Epithelial cell of prostate (primary cell): Measurements from ENCODE around the gene LAMC3.

Source experiments
- DNase-seq: peaks from one replicate; pipeline ENCODE4 v3.0.0-alpha.2; 2011; ENCODE audit warnings: low read depth, low spot score
- H3K27ac ChIP-seq: fragments of 450-650 bp; 2 replicates; pipeline ENCODE4 v1.5.1; 2017; ENCODE audit warnings: mild to moderate bottlenecking

Gene LAMC3

GRCh38 chr9:131008909-131009618 is at the start of gene LAMC3:
Gene LAMC3 (plus strand): TSS chr9:131009174. CDS start chr9:131009215, 41 bp downstream.
- H3K27ac ChIP-seq, result no peak within 1 kb of the TSS
- DNase-seq, result no peak

GRCh38 chr9:130959809-130960334 is 49.1 kb upstream of the LAMC3 start:
- DNase-seq, result no peak

DNA sequence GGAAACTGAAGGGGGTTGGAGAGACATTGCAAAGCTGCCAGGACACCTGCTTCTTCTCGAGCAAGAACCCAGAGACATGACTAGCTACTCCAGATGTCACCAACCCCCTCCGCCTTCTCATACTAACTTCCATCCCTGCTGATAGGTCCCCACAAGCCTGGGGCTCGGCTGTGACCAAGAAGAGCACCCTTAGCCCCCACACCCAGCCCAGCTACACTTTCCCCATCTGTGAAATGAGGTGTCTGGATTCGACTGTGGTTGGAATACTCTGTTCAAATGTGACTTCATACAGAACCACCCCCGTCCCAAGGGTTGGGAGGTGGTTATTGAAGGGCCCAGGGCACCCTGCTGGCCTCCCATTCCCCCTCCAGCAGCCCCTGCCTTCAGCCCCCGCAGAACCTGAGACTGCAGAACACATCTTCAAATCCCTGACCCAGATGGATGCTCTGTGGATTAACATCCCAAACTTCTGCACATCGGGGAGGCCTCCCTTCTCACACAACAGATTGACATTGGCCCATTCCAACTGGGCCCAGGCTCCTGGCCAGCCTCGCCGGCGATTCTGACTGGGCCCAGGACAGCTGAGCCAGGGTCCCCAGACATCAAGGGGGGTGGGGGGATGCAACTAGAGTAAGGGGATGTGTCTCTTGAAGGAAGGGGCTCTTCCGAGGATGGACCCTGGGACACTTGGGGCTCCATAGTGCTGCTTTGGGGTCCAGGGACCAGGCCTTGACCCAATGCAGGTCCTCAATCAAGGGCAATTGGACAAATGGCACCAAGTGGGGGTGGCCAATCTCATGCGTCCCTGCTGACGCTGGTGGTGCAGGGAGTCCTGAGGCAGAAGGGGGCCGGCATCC is 48.2 kb upstream of the LAMC3 start:
- no peak overlapping the region for H3K27ac ChIP-seq
- DNase-seq, result no peak

More at GRCh38 chr9:130959809-130960334, 49.1 kb upstream of the LAMC3 start:
- H3K27ac ChIP-seq, result no peak overlapping the region

- DNase-seq, result no peak
- peak overlapping the region; percentile 28 for H3K27ac ChIP-seq
Observed at GRCh38 chr9:130961511-130962300, 47.3 kb upstream of the LAMC3 start.

- H3K27ac ChIP-seq, result peak overlapping the region; percentile 28
- peak; percentile 78 for DNase-seq
Observed at GRCh38 chr9:130962418-130963316, 46.3 kb upstream of the LAMC3 start.

- no peak for DNase-seq
Observed at GRCh38 chr9:130963337-130963908, 45.6 kb upstream of the LAMC3 start.

DNA sequence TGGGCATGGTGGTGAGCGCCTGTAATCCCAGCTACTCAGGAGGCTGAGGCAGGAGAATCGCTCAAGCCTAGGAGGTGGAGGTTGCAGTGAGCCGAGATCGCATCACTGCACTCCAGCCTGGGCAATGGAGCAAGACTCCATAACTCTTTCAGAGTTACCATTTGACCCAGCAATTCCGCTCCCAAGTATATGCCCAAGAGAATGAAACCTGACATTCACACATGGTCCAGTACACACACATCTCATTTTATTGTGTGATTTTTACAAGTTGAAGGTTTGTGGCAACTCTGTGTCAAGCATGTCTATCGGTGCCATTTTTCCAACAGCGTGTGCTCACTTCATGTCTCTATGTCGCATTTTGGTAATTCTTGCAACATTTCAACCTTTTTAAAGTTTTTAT is 45.1 kb upstream of the LAMC3 start:
- no peak overlapping the region for H3K27ac ChIP-seq
- no peak for DNase-seq

More at GRCh38 chr9:130963337-130963908, 45.6 kb upstream of the LAMC3 start:
- H3K27ac ChIP-seq, result no peak overlapping the region

DNA sequence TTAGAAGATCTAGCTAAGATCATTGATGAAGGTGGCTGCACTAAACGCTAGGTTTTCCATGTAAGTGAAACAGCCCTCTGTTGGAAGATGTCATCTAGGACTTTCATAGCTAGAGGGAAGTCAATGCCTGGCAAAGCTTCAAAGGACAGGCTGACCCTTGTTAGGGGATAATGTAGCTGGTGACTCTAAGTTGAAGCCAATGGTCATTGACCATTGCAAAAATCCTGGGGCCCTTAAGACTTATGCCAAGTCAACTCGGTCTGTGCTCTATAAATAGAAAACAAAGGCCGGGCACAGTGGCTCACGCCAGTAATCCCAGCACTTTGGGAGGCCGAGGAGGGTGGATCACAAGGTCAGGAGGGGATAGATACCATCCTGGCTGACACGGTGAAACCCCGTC is 43.3 kb upstream of the LAMC3 start:
- H3K27ac ChIP-seq, result no peak overlapping the region
- DNase-seq, result no peak

GRCh38 chr9:130970052-130970451 is 38.9 kb upstream of the LAMC3 start:
- DNase-seq, result no peak
- no peak overlapping the region for H3K27ac ChIP-seq

DNA sequence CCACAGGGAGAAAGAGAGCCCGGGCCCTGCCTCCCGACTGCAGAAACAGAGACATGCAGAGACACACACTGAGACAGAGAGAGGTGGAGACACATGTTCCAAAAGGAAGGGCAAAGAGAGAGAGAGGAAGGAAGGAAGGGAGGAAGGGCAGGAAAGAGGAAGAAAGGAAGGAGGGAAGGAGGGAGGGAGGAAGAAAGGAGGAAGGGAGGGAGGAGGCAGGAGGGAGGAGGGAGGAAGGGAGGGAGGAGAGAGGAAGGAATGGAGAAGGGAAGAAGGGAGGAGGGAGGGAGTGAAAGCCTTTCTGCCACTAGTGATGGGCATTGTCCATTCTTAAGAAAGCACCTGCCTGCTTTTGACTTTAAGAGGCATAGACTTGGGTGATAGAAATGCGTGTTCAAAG is 38.1 kb upstream of the LAMC3 start:
- no peak overlapping the region for H3K27ac ChIP-seq
- no peak for DNase-seq

DNA sequence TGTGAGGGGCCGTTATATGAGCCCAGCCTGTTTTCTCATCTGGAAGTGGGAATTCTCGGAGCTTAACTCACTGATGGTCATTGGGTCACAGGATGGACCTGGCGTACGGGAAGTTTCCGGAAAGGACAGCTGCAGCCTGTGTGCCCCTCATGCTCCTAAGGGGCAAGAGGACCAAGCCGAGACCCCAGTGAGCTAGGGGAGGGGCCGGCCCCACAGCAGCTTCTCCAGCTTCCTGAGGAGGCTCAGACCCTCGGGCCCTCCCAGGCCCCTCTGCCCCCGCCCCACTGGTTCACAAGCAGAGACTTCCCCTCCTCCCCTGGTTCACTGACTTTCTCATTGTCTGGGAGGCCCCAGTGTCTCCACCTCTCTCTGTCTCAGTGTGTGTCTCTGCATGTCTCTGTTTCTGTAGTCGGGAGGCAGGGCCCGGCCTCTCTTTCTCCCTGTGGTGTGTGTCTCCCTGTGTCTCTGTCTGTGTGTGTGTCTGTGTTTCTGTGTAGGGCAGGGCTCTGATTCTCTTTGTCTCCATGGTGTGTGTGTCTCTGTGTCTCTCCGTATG is 37.6 kb upstream of the LAMC3 start:
- H3K27ac ChIP-seq, result no peak overlapping the region
- no peak for DNase-seq

DNA sequence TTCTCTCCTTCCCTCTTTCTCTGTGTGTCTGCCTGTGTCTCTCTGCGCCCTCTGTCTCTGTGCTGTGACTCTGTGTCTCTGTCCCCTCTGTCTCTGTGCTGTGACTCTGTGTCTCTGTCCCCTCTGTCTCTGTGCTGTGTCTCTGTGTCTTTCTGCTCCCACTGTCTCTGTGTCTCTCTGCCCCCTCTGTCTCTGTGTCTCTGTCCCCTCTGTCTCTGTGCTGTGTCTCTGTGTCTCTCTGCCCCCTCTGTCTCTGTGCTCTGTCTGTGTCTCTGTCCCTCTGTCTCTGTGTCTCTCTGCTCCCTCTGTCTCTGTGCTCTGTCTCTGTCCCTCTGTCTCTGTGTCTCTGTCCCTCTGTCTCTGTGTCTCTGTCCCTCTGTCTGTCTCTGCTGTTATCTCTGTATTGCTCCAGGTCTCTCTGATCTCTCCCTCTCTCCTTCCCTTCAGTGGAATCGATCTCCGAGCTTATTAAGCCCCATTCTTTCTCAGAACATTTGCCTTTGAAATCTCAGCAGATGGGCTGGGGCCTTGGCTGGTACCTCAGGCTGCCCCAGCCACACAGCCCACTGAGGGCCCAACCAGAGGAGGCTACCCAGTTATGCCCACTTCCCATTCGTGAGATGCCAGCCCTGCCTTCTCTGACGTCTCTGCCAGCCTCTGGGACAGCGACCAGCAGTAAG is 36.6 kb upstream of the LAMC3 start:
- H3K27ac ChIP-seq, result no peak overlapping the region
- DNase-seq, result no peak

GRCh38 chr9:130972957-130973685 is 35.9 kb upstream of the LAMC3 start:
- H3K27ac ChIP-seq, result no peak overlapping the region
- DNase-seq, result no peak

DNA sequence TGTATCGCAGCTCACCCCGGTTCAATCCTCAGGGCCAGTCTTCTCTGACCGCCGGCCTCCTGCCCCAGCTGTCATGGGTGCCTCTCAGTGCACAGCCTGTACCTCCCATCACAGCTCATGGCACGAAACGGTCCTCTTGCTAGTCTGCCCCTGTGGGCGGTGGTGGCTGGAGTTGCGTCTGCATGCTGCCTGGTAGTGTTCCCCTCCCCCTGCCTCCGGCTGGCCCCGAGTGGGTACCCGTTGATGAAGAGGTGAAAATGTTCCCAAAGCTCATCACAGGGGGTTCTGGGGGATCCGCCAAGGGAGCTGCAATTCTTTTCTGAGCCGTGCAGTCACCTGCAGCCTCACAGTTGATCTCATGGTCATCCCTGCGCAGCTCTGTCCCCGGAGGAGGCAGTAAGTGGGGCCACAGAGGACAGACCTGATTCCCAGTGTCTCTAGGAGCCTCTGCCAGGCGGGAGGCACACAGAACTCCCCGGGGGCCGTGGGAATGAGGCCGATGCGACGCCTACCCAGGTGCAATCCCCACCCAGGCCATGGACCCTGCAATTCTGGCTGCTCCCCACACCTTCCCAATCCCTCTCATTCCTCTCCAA is 35.2 kb upstream of the LAMC3 start:
- no peak for DNase-seq
- H3K27ac ChIP-seq, result no peak overlapping the region

GRCh38 chr9:130974697-130975096 is 34.3 kb upstream of the LAMC3 start:
- no peak overlapping the region for H3K27ac ChIP-seq
- DNase-seq, result no peak

DNA sequence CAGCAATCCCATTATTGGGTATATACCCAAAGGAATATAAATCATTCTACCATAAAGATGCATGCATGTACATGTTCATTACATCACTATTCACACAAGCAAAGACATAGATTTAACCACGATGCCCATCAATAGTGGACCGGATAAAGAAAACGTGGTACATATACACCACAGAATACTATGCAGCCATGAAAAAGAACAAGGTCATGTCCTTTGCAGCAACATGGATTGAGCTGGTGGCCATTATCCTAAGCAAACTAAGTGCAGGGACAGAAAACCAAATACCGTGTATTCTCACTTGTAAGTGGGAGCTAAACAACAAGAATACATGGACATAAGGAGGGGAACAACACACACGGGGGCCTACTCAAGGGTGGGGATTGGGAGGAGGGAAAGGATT is 33.8 kb upstream of the LAMC3 start:
- no peak overlapping the region for H3K27ac ChIP-seq
- DNase-seq, result no peak
